ENCODE measurements around the gene LSG1.

- TF ChIP-seq CTCF (IDR thresholded peaks at IDR 0.05; ENCODE audit: low read depth, low read length, poor library complexity, severe bottlenecking) (no peak), EZH2phosphoT487 (IDR thresholded peaks at IDR 0.05; ENCODE audit: borderline replicate concordance, low read length) (no peak)
Observed at GRCh38 chr3:194618858-194619608, 53.0 kb downstream of the LSG1 start.

Measured in DOHH2 (cell line).